ENCODE results near the gene ARL2BP.
A peak's percentile ranks its signal among the peaks of the same experiment; 100 is the strongest.

ARL2BP gene

DNA sequence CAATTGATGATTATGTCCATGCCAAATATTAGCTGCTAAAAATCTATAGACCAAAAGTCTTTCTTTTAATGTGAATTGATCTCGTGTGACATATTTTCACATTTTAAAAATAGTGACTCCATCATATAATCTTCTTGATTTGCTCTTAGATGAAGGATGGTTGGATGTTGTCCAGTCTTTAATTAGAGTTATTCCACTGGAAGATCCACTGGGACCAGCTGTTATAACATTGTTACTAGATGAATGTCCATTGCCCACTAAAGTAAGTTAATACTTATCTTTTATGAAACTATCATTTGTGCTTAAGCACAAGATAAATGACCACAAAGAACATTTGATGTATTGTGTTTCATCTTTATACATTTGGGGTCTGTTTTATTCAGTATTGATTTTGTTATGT is 36.1 kb upstream of the ARL2BP start:
- Histone ChIP-seq H3K4me2 (no peak overlapping the region), H3K27ac (no peak overlapping the region), H3K4me1 (no peaks in the 10 kb centered on the region), H3K4me3 (no peak overlapping the region), H3K9ac (no peak overlapping the region), H3K36me3 (peaks cover 92 to 99% (median 96%) of the 10 kb centered on the region in 11 experiments), H4K20me1 (peaks cover 0 to 35% (median 11%) of the 10 kb centered on the region in 11 experiments; a peak in 8 of 22 replicates), H3K9me3 (replicated peaks in 1 of 11) (peaks cover 0 to 9% (median 1%) of the 10 kb centered on the region in 11 experiments; a peak in 8 of 22 replicates), H3K27me3 (no peaks in the 10 kb centered on the region)
- TF ChIP-seq Cebpa-rat (IDR thresholded peaks at IDR 0.05), result no peak

- H3K4me1 ChIP-seq, result no peaks in the 10 kb centered on the region
- no peak for TF ChIP-seq Cebpa-rat (IDR thresholded peaks at IDR 0.05)
- H3K36me3 ChIP-seq, result peaks cover 95 to 99% (median 97%) of the 10 kb centered on the region in 11 experiments
These were observed 35.3 kb upstream of the ARL2BP start for GRCh38 chr16:57209780-57210179.

DNA sequence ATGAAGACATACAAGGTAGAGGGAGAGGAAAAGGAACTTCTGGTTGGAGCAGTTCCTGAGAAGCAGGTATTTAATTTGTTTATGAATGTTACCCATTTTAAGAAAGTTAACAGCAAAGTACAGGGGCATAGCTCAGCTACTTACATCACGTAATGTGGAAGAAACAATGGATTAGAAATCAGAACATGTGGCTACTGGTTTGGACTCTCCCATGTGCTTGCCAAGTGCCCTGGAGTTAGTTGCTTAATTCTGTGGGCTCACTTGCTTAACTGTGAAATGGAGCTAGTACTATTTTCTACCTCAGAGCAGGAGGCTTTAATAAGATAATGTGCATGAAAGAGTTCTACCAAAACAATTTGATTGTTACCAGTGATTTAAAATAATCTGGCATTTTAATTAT is 31.6 kb upstream of the ARL2BP start:
- Histone ChIP-seq H3K36me3 (peaks cover 97 to 99% (median 98%) of the 10 kb centered on the region in 11 experiments), H3K4me2 (no peak overlapping the region), H3K27me3 (no peaks in the 10 kb centered on the region), H3K27ac (no peak overlapping the region), H4K20me1 (no peaks in the 10 kb centered on the region), H3K4me3 (no peak overlapping the region), H3K9ac (no peak overlapping the region), H3K9me3 (replicated peaks in 1 of 11) (peaks cover 40 to 54% (median 46%) of the 10 kb centered on the region in 11 experiments), H3K4me1 (no peaks in the 10 kb centered on the region)
- no peak for TF ChIP-seq Cebpa-rat (IDR thresholded peaks at IDR 0.05)

More at GRCh38 chr16:57209780-57210179, 35.3 kb upstream of the ARL2BP start:
- Histone ChIP-seq H3K9ac (no peak overlapping the region), H3K27ac (no peak overlapping the region), H3K4me2 (no peak overlapping the region), H3K9me3 (replicated peaks in 1 of 11) (peaks cover 3 to 18% (median 10%) of the 10 kb centered on the region in 11 experiments; a peak in 19 of 22 replicates), H4K20me1 (peaks cover 0 to 29% (median 11%) of the 10 kb centered on the region in 11 experiments; a peak in 7 of 22 replicates), H3K4me3 (no peak overlapping the region), H3K27me3 (no peaks in the 10 kb centered on the region)

- H3K4me3 ChIP-seq, result 0 out of 20 replicates have a peak overlapping the region, but pooled peaks of 4 of the 10 experiments have one; percentile 6 to 26 (median 10)
- TF ChIP-seq Cebpa-rat (IDR thresholded peaks at IDR 0.05), result no peak
- peaks cover 96 to 100% (median 98%) of the 10 kb centered on the region in 11 experiments for H3K36me3 ChIP-seq
- no peaks in the 10 kb centered on the region for H3K4me1 ChIP-seq
- peaks cover 44 to 70% (median 56%) of the 10 kb centered on the region in 11 experiments for H3K9me3 ChIP-seq (replicated peaks in 1 of 11)
- no peak overlapping the region for H3K4me2 ChIP-seq
- H4K20me1 ChIP-seq, result no peaks in the 10 kb centered on the region
- no peaks in the 10 kb centered on the region for H3K27me3 ChIP-seq
- H3K27ac ChIP-seq, result no peak overlapping the region
- H3K9ac ChIP-seq, result no peak overlapping the region
These were observed 28.1 kb upstream of the ARL2BP start for GRCh38 chr16:57216968-57217367.

- H3K9ac ChIP-seq, result no peak overlapping the region
- H4K20me1 ChIP-seq, result no peaks in the 10 kb centered on the region; a peak in 1 of 22 replicates
- peaks cover 97 to 100% (median 98%) of the 10 kb centered on the region in 11 experiments for H3K36me3 ChIP-seq
- H3K4me2 ChIP-seq, result no peak overlapping the region
- H3K27me3 ChIP-seq, result no peaks in the 10 kb centered on the region
- H3K4me3 ChIP-seq, result no peak overlapping the region
- TF ChIP-seq Cebpa-rat (IDR thresholded peaks at IDR 0.05), result no peak
- no peak overlapping the region for H3K27ac ChIP-seq
- H3K9me3 ChIP-seq (replicated peaks in 1 of 11), result peaks cover 8 to 20% (median 14%) of the 10 kb centered on the region in 11 experiments; a peak in 20 of 22 replicates
- no peaks in the 10 kb centered on the region for H3K4me1 ChIP-seq
These were observed 22.0 kb upstream of the ARL2BP start for GRCh38 chr16:57223057-57223456.

GRCh38 chr16:57224651-57225335 is 20.3 kb upstream of the ARL2BP start:
- Histone ChIP-seq H3K9me3 (replicated peaks in 1 of 11) (peaks cover 0 to 3% (median 0%) of the 10 kb centered on the region in 11 experiments; a peak in 5 of 22 replicates), H3K9ac (no peak overlapping the region), H3K4me2 (no peak overlapping the region), H3K4me1 (no peaks in the 10 kb centered on the region), H4K20me1 (no peaks in the 10 kb centered on the region; a peak in 1 of 22 replicates), H3K27ac (no peak overlapping the region), H3K27me3 (no peaks in the 10 kb centered on the region), H3K36me3 (peaks cover 98 to 100% (median 100%) of the 10 kb centered on the region in 11 experiments), H3K4me3 (no peak overlapping the region)
- no peak for TF ChIP-seq Cebpa-rat (IDR thresholded peaks at IDR 0.05)

GRCh38 chr16:57225978-57226377 is 19.1 kb upstream of the ARL2BP start:
- no peak overlapping the region for H3K9ac ChIP-seq
- no peaks in the 10 kb centered on the region for H3K4me1 ChIP-seq
- no peak overlapping the region for H3K4me2 ChIP-seq
- no peaks in the 10 kb centered on the region for H3K27me3 ChIP-seq
- H4K20me1 ChIP-seq, result no peaks in the 10 kb centered on the region; a peak in 1 of 22 replicates
- no peak overlapping the region for H3K4me3 ChIP-seq
- no peak overlapping the region for H3K27ac ChIP-seq
- no peaks in the 10 kb centered on the region for H3K9me3 ChIP-seq (replicated peaks in 1 of 11)
- no peak for TF ChIP-seq Cebpa-rat (IDR thresholded peaks at IDR 0.05)
- peaks cover 98 to 100% (median 100%) of the 10 kb centered on the region in 11 experiments for H3K36me3 ChIP-seq

DNA sequence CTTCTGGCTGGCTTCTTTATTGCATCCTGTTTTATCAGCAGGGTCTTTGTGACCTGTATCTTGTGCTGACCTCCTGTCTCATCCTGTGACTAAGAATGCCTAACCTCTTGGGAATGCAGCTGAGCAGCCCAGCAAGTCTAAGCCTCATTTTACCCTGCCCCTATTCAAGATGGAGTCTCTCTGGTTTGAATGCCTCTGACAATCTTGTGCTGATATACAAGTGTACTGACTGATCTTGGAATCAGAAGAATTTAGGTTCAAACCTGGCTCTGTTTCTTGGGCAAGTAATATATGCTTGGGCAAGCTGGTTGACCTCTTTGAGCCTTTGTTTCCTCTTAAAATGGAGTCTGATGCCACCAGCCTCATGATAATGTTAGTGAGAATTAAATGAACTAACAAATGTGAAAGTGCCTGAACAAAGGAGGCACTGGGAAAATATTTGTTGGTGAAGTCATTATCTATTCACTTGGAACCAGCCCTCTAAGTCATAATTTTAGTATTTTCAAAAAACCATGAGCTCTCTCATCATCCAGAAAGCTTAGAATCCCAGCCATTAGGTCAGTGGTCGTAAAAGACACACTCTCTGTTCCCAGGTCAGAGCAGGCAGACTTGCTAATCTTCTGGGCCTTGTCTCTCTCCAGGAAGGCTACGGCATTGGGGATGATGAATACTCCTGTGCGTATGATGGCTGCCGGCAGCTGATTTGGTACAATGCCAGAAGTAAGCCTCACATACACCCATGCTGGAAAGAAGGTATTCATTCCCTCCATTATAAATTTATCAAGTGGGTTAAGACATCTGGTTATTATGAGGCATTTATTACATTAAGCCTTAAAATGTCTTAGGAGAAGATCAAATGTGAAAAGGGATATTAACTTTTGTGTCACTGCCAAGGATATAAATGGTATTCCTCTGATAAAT is 18.1 kb upstream of the ARL2BP start:
- no peak overlapping the region for H3K4me3 ChIP-seq
- no peaks in the 10 kb centered on the region; a peak in 1 of 22 replicates for H4K20me1 ChIP-seq
- no peak overlapping the region for H3K4me2 ChIP-seq
- H3K4me1 ChIP-seq, result no peaks in the 10 kb centered on the region
- H3K27ac ChIP-seq, result no peak overlapping the region
- H3K9ac ChIP-seq, result no peak overlapping the region
- H3K27me3 ChIP-seq, result no peaks in the 10 kb centered on the region
- peaks cover 98 to 100% (median 100%) of the 10 kb centered on the region in 11 experiments for H3K36me3 ChIP-seq
- no peak for TF ChIP-seq Cebpa-rat (IDR thresholded peaks at IDR 0.05)
- no peaks in the 10 kb centered on the region for H3K9me3 ChIP-seq (replicated peaks in 1 of 11)

DNA sequence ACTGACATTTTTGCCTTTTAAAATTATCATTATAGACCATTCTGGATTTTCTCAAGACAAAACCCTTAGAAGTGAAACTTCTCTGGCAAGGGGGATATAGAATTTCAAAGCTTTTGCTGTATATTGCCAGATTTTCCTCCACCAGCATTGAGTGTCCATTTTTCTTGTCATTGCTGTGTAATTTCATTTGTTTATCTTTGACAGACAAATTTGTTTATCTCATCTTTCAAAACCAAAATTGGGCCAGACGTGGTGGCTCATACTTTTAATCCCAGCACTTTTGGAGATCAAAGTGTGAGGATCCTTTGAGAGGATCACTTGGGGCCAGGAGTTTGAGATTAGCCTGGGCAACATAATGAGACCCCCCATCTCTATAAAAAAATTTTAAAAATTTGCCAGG is 16.0 kb upstream of the ARL2BP start:
- Histone ChIP-seq H4K20me1 (no peaks in the 10 kb centered on the region; a peak in 1 of 22 replicates), H3K4me1 (no peaks in the 10 kb centered on the region), H3K9me3 (replicated peaks in 1 of 11) (no peaks in the 10 kb centered on the region), H3K27ac (no peak overlapping the region), H3K36me3 (peaks cover 98 to 100% (median 100%) of the 10 kb centered on the region in 11 experiments), H3K9ac (no peak overlapping the region), H3K4me2 (no peak overlapping the region), H3K27me3 (no peaks in the 10 kb centered on the region), H3K4me3 (no peak overlapping the region)
- no peak for TF ChIP-seq Cebpa-rat (IDR thresholded peaks at IDR 0.05)

Measured in BLaER1 treated with 17β-estradiol and CSF1 and Interleukin-3, amounts not matched to agents 10 nM and 100 nM (cell line).